Kidney epithelial cell (primary cell): ENCODE results near the gene CCNI. TPM values are rescaled to one million over a fixed set of nuclear protein-coding genes. Genes with fewer than 3 reads are reported as not detected.

ENCODE experiments used
- DNase-seq: peaks from one replicate; pipeline ENCODE4 v3.0.0-alpha.2; 2010; ENCODE audit warnings: low read depth
- H3K27me3 ChIP-seq: 2 replicates; pipeline ENCODE4 v1.6.0; 2011; ENCODE audit warnings: low read length; ENCODE audit not compliant: control insufficient read depth, insufficient read depth
- H3K36me3 ChIP-seq: 2 replicates; pipeline ENCODE4 v1.5.1; 2011; ENCODE audit warnings: low read length; ENCODE audit not compliant: control insufficient read depth, insufficient read depth
- H3K4me3 ChIP-seq: 2 replicates; pipeline ENCODE4 v1.5.1; 2011; ENCODE audit warnings: low read depth, mild to moderate bottlenecking, control low read depth, low read length
- CTCF ChIP-seq: IDR thresholded peaks from 2 replicates; pipeline ENCODE4 v1.5.1; 2011; ENCODE audit warnings: mild to moderate bottlenecking, moderate library complexity, low read length, control low read depth, inconsistent platforms; ENCODE audit not compliant: insufficient read depth, poor library complexity, severe bottlenecking
- total RNA-seq: library from RNA; depleted of rRNA; stranded (reverse); fragments of >200 nt; gene quantifications from 2 replicates; pipeline ENCODE4 v1.2.3, GENCODE V29; 2015

CCNI gene
- total RNA-seq, 1 donor from 2014 or later, result 388 TPM

GRCh38 chr4:77078401-77078800, 2.6 kb upstream of the CCNI start:
- no peak for TF ChIP-seq CTCF
- H3K4me3 ChIP-seq, result no peak overlapping the region
- H3K36me3 ChIP-seq, result no peaks in the 10 kb centered on the region
- no peak for DNase-seq
- no peaks in the 10 kb centered on the region for H3K27me3 ChIP-seq

GRCh38 chr4:77076889-77077635, 1.3 kb upstream of the CCNI start:
- DNase-seq, result no peak
- H3K27me3 ChIP-seq, result no peaks in the 10 kb centered on the region
- peak overlapping the region; percentile 95 for H3K4me3 ChIP-seq

GRCh38 chr4:77074981-77075855, 571 bp downstream of the CCNI start:
- Histone ChIP-seq H3K36me3 (no peaks in the 10 kb centered on the region), H3K4me3 (peak overlapping the region; percentile 95), H3K27me3 (no peaks in the 10 kb centered on the region)
- TF ChIP-seq CTCF, result no peak
- DNase-seq, result no peak

More at GRCh38 chr4:77076889-77077635, 1.3 kb upstream of the CCNI start:
- H3K36me3 ChIP-seq, result no peaks in the 10 kb centered on the region
- no peak for TF ChIP-seq CTCF

DNA sequence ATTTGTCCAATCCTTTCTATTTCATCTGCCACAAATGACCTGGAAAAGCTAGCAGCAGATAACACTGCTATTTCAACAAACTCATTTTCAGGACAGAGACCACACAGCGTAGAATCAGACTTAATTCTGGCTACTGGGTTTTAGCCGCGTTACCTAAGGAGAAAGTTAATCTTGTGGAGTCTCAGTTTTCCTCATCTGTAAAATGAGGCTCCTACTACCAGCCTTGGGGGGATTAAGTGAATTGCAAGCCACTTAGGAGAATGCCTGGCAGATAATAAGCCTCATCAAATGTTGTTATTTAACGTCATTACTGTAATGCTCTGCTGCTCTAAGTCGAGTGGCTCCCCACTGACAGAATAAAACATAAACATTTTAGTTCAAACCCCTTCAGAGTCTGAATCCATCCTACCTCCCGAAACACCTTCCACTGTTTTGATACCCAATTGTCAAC, 1.4 kb downstream of the CCNI start:
- H3K4me3 ChIP-seq, result peak overlapping the region; percentile 95
- no peaks in the 10 kb centered on the region for H3K27me3 ChIP-seq
- no peaks in the 10 kb centered on the region for H3K36me3 ChIP-seq
- TF ChIP-seq CTCF, result no peak
- no peak for DNase-seq

- no peak for TF ChIP-seq CTCF
- Histone ChIP-seq H3K4me3 (peak overlapping the region; percentile 95), H3K27me3 (no peaks in the 10 kb centered on the region), H3K36me3 (no peaks in the 10 kb centered on the region)
- DNase-seq, result no peak
Measured at GRCh38 chr4:77073981-77074380, 1.8 kb downstream of the CCNI start.
